ENCODE measurements around the gene SLC17A5.
"Not testable (repeated sequence)": the region's sequence is repeated elsewhere in the genome, so short reads cannot be mapped to it uniquely, and the experiment has no call there.

The SLC17A5 gene

GRCh38 chr6:73690056-73690455 is 36.3 kb upstream of the SLC17A5 start:
- Histone ChIP-seq H3K27ac (ENCODE audit: poor library complexity, severe bottlenecking) (no peak overlapping the region), H3K4me3 (ENCODE audit: severe bottlenecking) (no peak overlapping the region), H3K9me3 (ENCODE audit: severe bottlenecking) (no peaks in the 10 kb centered on the region), H3K4me1 (ENCODE audit: insufficient read depth, poor library complexity, severe bottlenecking) (peaks cover 14% of the 10 kb centered on the region), H3K27me3 (ENCODE audit: insufficient read depth, poor library complexity, severe bottlenecking) (no peaks in the 10 kb centered on the region), H3K36me3 (ENCODE audit: low read depth) (no peaks in the 10 kb centered on the region)
- ATAC-seq (ENCODE audit: low read depth) (no peak), DNase-seq (ENCODE audit: low spot score) (no peak)
- no peak for TF ChIP-seq CTCF (IDR thresholded peaks at IDR 0.05; ENCODE audit: poor library complexity, severe bottlenecking)

GRCh38 chr6:73688351-73688750 is 34.6 kb upstream of the SLC17A5 start:
- TF ChIP-seq CTCF (IDR thresholded peaks at IDR 0.05; ENCODE audit: poor library complexity, severe bottlenecking) = no peak
- ATAC-seq (ENCODE audit: low read depth) = no peak

DNA sequence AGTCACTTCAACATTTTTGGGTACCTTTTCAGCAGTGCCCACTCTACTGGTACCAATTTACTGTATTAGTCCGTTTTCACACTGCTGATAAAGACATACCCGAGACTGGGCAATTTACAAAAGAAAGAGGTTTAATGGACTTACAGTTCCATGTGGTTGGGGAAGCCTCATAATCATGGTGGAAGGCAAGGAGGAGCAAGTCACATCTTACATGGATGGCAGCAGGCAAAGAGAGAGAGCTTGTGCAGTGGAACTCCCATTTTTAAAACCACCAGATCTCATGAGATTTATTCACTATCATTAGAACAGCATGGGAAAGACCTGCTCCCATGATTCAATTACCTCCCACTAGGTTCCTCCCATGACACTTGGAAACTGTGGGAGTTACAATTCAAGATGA is 29.8 kb upstream of the SLC17A5 start:
- H3K9me3 ChIP-seq (ENCODE audit: severe bottlenecking); DNase-seq (ENCODE audit: low spot score); H3K27me3 ChIP-seq (ENCODE audit: insufficient read depth, poor library complexity, severe bottlenecking); H3K27ac ChIP-seq (ENCODE audit: poor library complexity, severe bottlenecking); H3K36me3 ChIP-seq (ENCODE audit: low read depth); H3K4me3 ChIP-seq (ENCODE audit: severe bottlenecking); ATAC-seq (ENCODE audit: low read depth): not testable (repeated sequence)
- peaks cover 16% of the 10 kb centered on the region for H3K4me1 ChIP-seq (ENCODE audit: insufficient read depth, poor library complexity, severe bottlenecking)

More at GRCh38 chr6:73688351-73688750, 34.6 kb upstream of the SLC17A5 start:
- Histone ChIP-seq H3K27ac (ENCODE audit: poor library complexity, severe bottlenecking) (no peak overlapping the region), H3K27me3 (ENCODE audit: insufficient read depth, poor library complexity, severe bottlenecking) (no peaks in the 10 kb centered on the region), H3K36me3 (ENCODE audit: low read depth) (no peaks in the 10 kb centered on the region), H3K4me1 (ENCODE audit: insufficient read depth, poor library complexity, severe bottlenecking) (peaks cover 2% of the 10 kb centered on the region), H3K9me3 (ENCODE audit: severe bottlenecking) (no peaks in the 10 kb centered on the region), H3K4me3 (ENCODE audit: severe bottlenecking) (no peak overlapping the region)
- no peak for DNase-seq (ENCODE audit: low spot score)

GRCh38 chr6:73680289-73680918 is 26.6 kb upstream of the SLC17A5 start:
- H3K27me3 ChIP-seq (ENCODE audit: insufficient read depth, poor library complexity, severe bottlenecking) = no peaks in the 10 kb centered on the region
- ATAC-seq (ENCODE audit: low read depth) (peak; percentile 78), DNase-seq (ENCODE audit: low spot score) (no peak)
- H3K9me3 ChIP-seq (ENCODE audit: severe bottlenecking) = no peaks in the 10 kb centered on the region
- H3K4me1 ChIP-seq (ENCODE audit: insufficient read depth, poor library complexity, severe bottlenecking) = peaks cover 16% of the 10 kb centered on the region
- H3K27ac ChIP-seq (ENCODE audit: poor library complexity, severe bottlenecking) = peak overlapping the region; percentile 87
- H3K36me3 ChIP-seq (ENCODE audit: low read depth) = no peaks in the 10 kb centered on the region
- no peak for TF ChIP-seq CTCF (IDR thresholded peaks at IDR 0.05; ENCODE audit: poor library complexity, severe bottlenecking)
- H3K4me3 ChIP-seq (ENCODE audit: severe bottlenecking) = no peak overlapping the region

- not testable (repeated sequence) for DNase-seq (ENCODE audit: low spot score); H3K27me3 ChIP-seq (ENCODE audit: insufficient read depth, poor library complexity, severe bottlenecking); H3K9me3 ChIP-seq (ENCODE audit: severe bottlenecking); H3K4me3 ChIP-seq (ENCODE audit: severe bottlenecking); H3K36me3 ChIP-seq (ENCODE audit: low read depth)
- peak; percentile 22; the same call in 1 of the 3 replicates for ATAC-seq (ENCODE audit: low read depth)
- Histone ChIP-seq H3K4me1 (ENCODE audit: insufficient read depth, poor library complexity, severe bottlenecking) (peaks cover 16% of the 10 kb centered on the region), H3K27ac (ENCODE audit: poor library complexity, severe bottlenecking) (peak overlapping the region; percentile 87)
Observed at GRCh38 chr6:73679846-73680245, 26.1 kb upstream of the SLC17A5 start.

DNA sequence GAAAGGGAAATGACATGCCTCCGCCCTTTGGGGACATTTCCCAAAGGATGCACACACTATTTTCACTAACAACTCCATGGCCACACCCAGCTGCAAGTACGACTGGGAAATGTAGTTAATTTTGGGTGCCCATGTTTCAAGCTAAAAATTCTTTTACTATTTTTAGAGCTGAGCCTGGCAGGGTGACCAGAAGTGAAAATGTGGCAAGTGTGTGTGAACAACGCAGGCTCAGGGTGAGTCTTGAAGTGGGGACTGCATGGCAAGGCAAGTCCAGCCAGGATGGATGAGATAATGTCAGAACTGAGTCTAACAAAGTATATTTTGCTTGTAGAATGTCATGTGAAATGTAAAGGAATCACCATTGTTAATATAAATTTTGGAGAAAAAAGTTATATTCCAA is 25.2 kb upstream of the SLC17A5 start:
- no peaks in the 10 kb centered on the region for H3K36me3 ChIP-seq (ENCODE audit: low read depth)
- no peaks in the 10 kb centered on the region for H3K27me3 ChIP-seq (ENCODE audit: insufficient read depth, poor library complexity, severe bottlenecking)
- no peaks in the 10 kb centered on the region for H3K9me3 ChIP-seq (ENCODE audit: severe bottlenecking)
- TF ChIP-seq CTCF (IDR thresholded peaks at IDR 0.05; ENCODE audit: poor library complexity, severe bottlenecking) = no peak
- peaks cover 16% of the 10 kb centered on the region for H3K4me1 ChIP-seq (ENCODE audit: insufficient read depth, poor library complexity, severe bottlenecking)
- peak overlapping the region; percentile 87 for H3K27ac ChIP-seq (ENCODE audit: poor library complexity, severe bottlenecking)
- no peak overlapping the region for H3K4me3 ChIP-seq (ENCODE audit: severe bottlenecking)
- DNase-seq (ENCODE audit: low spot score) (no peak), ATAC-seq (ENCODE audit: low read depth) (no peak)
